Activated CD4-positive, alpha-beta T cell treated with anti-CD3 and anti-CD28 coated beads, Interleukin-2, amount 10 ng/mL, durations not matched to agents 24 days and 14 days (primary cell): ENCODE data around the gene RHEB. TPM values are rescaled to one million over a fixed set of nuclear protein-coding genes. Genes with fewer than 3 reads are reported as not detected.

Experiments
- DNase-seq: peaks from one replicate; pipeline ENCODE4 v3.0.0; 2022
- H3K27ac Mint-ChIP-seq: one replicate; pipeline ENCODE4 v1.8.0; 2022; ENCODE audit warnings: mild to moderate bottlenecking, mixed read lengths
- H3K27me3 Mint-ChIP-seq: one replicate; pipeline ENCODE4 v1.8.0; 2022; ENCODE audit warnings: mixed read lengths
- H3K36me3 Mint-ChIP-seq: one replicate; pipeline ENCODE4 v1.8.0; 2022; ENCODE audit warnings: low read depth, mild to moderate bottlenecking, mixed read lengths
- H3K4me1 Mint-ChIP-seq: one replicate; pipeline ENCODE4 v1.8.0; 2021; ENCODE audit warnings: mixed read lengths
- H3K4me3 Mint-ChIP-seq: one replicate; pipeline ENCODE4 v1.8.0; 2022; ENCODE audit warnings: mild to moderate bottlenecking, moderate library complexity, mixed read lengths
- H3K9me3 Mint-ChIP-seq: one replicate; pipeline ENCODE4 v1.8.0; 2021; ENCODE audit warnings: mixed read lengths
- intact Hi-C: fragments of 100-400 bp; cut with micrococcal nuclease; formaldehyde crosslinking; loops from one replicate; pipeline ENCODE4 v1.15.1; 2023
- total RNA-seq: library from RNA; stranded (reverse); gene quantifications from 2 replicates; pipeline ENCODE4 v1.2.3, GENCODE V29; 2022

The RHEB gene
- total RNA-seq, 1 donor from 2014 or later: 55.4 TPM

DNA sequence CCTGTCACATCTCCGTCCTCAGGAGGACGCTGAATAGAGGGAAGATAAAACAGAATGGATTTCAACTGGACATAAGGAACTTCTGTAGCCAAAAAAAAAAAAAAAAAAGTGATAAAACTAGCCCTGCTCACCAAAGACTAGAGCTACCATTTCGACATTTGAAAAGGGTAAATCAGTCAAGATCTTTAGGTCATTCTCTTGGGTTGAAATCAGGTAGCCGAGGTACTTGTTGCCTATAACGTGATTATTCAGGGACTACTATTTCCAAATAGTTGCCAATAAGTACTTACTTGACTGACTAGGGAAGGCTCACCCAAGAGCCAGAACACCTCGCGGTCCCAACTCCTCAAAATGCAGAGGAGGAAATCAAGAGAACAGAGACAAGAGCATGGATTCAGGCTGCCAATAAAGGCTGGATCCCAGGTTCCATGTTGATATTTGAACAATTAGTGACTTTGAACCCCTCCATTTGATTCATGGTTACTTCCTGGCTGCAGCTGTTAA lies 2.0 kb downstream of the RHEB start:
- Mint-ChIP-seq H3K27ac (peak overlapping the region; percentile 91), H3K27me3 (peaks cover 2% of the 10 kb centered on the region), H3K9me3 (no peaks in the 10 kb centered on the region), H3K4me3 (peak overlapping the region; percentile 97), H3K36me3 (peaks cover 29% of the 10 kb centered on the region), H3K4me1 (peaks cover 50% of the 10 kb centered on the region)
- intact Hi-C loops: loop anchor here (1.0 to 10.0 kb wide), 5 partner anchors 46 to 817 kb away; partner anchors contain the start of gene GALNT11
- DNase-seq: no peak

DNA sequence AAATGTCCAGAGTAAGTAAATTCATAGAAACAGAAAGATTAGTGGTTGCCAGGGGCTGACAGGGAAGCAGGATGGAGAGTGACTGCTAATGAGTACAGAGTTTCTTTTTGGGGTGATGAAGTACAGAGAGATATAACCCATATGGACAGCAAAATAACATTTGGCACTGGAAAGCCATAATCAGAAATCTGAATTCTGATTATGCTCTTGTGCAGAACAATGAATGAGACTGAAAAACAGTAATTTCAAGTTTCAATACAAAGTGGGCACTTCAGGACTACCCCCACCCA lies 4.5 kb downstream of the RHEB start:
- H3K27ac Mint-ChIP-seq: peak overlapping the region; percentile 16
- no peak for DNase-seq
- peaks cover 56% of the 10 kb centered on the region for H3K4me1 Mint-ChIP-seq
- peaks cover 31% of the 10 kb centered on the region for H3K36me3 Mint-ChIP-seq
- H3K9me3 Mint-ChIP-seq: no peaks in the 10 kb centered on the region
- no peak overlapping the region for H3K4me3 Mint-ChIP-seq
- intact Hi-C loops: loop anchor here (5.0 to 10.0 kb wide), 3 partner anchors 163 to 820 kb away; partner anchors contain the start of gene GALNT11
- peaks cover 2% of the 10 kb centered on the region for H3K27me3 Mint-ChIP-seq

DNA sequence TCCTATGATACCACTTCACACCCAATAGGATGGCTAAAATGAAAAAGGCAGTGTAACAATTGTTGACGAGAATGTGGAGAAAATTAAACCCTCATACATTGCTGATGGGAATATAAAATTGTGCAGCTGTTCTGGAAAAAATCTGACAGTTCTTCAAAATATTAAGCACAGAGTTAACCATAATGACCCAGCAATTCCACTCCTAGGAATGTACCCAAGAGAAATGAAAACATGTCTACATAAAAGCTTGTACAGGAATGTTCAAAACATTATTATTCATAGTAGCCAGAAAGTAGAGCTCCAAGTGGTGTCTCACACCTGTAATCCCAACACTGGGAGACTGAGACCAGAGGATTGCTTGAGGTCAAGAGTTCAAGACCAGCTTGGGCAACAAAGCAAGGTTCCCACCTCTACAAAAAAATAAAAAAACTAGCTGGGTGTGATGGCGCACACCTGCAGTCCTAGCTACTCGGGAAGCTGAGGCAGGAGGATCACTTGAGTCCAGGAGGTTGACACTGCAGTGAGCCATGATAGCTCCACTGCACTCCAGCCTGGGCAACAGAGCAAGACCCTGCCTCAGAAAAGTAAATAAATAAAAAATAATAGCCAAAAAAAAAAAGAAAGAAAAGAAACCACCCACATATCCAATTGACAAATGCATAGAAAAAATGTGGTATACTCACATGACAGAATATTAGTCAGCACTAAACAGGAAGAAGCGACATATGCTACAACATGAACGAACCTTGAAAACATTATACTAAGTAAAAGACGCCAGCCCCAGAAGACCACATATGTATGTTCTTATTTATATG lies 5.0 kb downstream of the RHEB start:
- Mint-ChIP-seq H3K9me3 (no peaks in the 10 kb centered on the region), H3K4me1 (peaks cover 57% of the 10 kb centered on the region)

DNA sequence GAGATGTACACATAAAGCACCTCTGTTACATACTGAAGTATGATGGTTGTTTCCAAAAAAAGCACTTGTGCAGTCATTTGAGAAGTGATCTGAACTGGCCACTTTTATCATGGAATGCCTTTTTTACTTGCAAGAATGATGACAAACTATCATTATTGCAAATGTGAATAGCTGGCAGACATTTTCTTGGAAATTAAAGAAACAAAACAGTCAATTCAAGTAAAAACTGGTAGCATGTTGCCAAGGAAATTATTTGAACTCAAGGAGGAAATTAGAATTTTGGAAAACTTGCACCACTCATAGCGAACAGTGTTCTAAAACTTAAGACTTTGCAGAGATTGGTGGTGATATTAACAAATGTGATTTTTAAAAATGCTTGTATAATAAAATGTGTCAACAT lies 6.6 kb downstream of the RHEB start:
- Mint-ChIP-seq H3K4me1 (peaks cover 57% of the 10 kb centered on the region), H3K36me3 (peaks cover 24% of the 10 kb centered on the region), H3K9me3 (no peaks in the 10 kb centered on the region), H3K4me3 (no peak overlapping the region), H3K27ac (no peak overlapping the region), H3K27me3 (no peaks in the 10 kb centered on the region)
- intact Hi-C loops: loop anchor here (10.0 kb wide), 2 partner anchors 512 to 822 kb away; partner anchors contain the start of gene GALNT11
- no peak for DNase-seq

More for the DNA sequence above, 5.0 kb downstream of the RHEB start:
- intact Hi-C loops: loop anchor here (5.0 to 10.0 kb wide), 3 partner anchors 162 to 820 kb away; partner anchors contain the start of gene GALNT11
- Mint-ChIP-seq H3K27me3 (peaks cover under 1% of the 10 kb centered on the region), H3K4me3 (no peak overlapping the region), H3K36me3 (peaks cover 30% of the 10 kb centered on the region), H3K27ac (peak overlapping the region; percentile 16)
- no peak for DNase-seq

DNA sequence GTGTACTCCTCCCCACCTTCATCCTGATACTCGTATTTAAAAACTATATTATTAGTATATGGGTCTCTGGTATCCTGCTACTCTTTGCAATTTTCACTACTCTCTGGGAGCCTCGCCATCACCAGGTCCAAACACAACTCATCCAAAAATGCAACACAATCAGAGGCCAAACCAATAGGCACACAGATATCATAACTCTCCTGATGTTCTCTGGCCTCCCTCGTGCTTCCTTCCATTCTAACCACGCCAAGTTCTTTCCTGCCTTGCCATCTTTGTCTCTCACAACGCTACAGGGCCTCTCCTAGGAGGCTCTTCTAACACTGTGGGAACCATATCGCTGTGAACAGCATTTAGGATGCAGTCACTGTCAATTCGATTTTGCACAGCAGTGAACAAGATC lies 7.3 kb downstream of the RHEB start:
- DNase-seq: no peak
- no peaks in the 10 kb centered on the region for H3K27me3 Mint-ChIP-seq
- peaks cover 52% of the 10 kb centered on the region for H3K4me1 Mint-ChIP-seq
- no peaks in the 10 kb centered on the region for H3K9me3 Mint-ChIP-seq
- no peak overlapping the region for H3K27ac Mint-ChIP-seq
- intact Hi-C loops: loop anchor here (10.0 kb wide), 2 partner anchors 512 to 822 kb away; partner anchors contain the start of gene GALNT11
- H3K36me3 Mint-ChIP-seq: peaks cover 16% of the 10 kb centered on the region
- H3K4me3 Mint-ChIP-seq: no peak overlapping the region

DNA sequence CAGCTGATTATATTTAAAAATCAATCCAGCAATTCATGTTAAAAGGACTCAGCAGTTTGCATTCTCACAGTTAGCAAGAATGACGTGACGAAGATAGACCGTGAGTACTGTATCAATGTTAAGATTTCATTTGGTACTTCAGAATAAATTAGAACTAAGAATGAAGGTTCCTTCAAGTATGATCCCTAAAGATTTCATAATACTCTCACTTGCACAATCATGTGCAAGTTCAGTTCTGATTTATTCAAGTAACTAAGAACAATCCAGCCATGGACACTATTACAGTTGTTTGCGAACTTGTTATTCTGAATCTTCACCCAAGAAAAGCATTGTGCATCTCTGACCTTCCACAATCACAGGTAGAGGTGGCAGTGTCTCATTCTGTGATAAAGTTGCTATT lies 7.7 kb downstream of the RHEB start:
- intact Hi-C loops: loop anchor here (10.0 kb wide), 2 partner anchors 513 to 823 kb away; partner anchors contain the start of gene GALNT11
- Mint-ChIP-seq H3K9me3 (no peaks in the 10 kb centered on the region), H3K36me3 (peaks cover 15% of the 10 kb centered on the region), H3K27ac (no peak overlapping the region), H3K4me3 (no peak overlapping the region), H3K27me3 (no peaks in the 10 kb centered on the region), H3K4me1 (peaks cover 53% of the 10 kb centered on the region)
- DNase-seq: no peak

DNA sequence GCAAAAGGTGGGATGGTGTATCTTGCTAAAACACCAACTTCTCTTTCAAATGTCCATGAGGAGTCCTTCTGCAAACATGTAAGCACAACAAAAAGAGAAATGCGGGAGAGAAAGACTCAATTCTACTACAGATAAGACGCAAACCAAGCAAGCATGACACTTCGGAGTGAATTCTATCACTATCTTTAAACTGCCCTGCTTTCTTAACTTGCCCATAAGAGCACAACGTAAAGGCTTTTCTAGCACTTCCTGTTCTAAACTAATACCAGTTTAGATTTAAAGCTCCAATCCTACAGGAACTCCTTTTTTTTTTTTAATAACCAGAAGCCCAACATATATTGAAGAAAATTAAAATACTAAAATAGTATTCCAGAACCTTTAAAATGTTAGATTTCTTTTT lies 8.4 kb downstream of the RHEB start:
- intact Hi-C loops: loop anchor here (10.0 kb wide), 2 partner anchors 514 to 824 kb away; partner anchors contain the start of gene GALNT11
- Mint-ChIP-seq H3K9me3 (no peaks in the 10 kb centered on the region), H3K36me3 (peaks cover 13% of the 10 kb centered on the region)

DNA sequence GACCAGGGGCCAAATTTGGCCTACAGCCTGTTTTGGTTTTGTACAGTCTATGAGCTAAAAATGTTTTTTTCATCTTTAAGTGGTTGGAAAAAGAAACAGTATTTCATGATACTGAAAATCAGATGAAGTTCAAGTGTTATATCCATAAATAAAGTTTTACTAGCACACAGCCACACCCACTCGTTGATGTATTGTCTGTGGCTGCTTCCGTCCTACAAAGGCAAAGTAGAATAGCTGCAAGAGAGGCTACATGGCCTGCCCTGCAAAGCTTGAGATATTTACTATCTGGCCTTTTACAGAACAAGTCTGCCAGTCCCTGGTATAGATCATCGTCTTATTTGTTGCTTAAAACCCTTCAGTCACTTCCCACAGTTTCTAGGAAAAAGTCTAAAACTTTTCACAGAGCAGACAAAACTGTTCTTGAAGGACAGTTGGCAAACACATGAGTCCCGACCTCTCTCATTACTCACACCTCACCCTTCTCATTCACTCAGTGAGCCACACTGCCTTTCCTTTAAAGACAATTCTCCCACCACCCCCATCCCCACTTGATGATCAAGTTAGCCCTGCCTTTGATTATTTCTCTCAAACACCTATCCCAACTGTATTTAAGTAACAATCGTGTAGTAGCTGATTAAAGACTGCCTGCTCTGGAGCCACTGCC lies 9.9 kb downstream of the RHEB start:
- Mint-ChIP-seq H3K36me3 (peaks cover 12% of the 10 kb centered on the region), H3K4me1 (peaks cover 43% of the 10 kb centered on the region), H3K27ac (no peak overlapping the region), H3K9me3 (no peaks in the 10 kb centered on the region), H3K4me3 (no peak overlapping the region), H3K27me3 (no peaks in the 10 kb centered on the region)
- intact Hi-C loops: loop anchor here (10.0 kb wide), 2 partner anchors 515 to 825 kb away; partner anchors contain the start of gene GALNT11
- DNase-seq: no peak

More for the DNA sequence above, 8.4 kb downstream of the RHEB start:
- H3K4me1 Mint-ChIP-seq: peaks cover 48% of the 10 kb centered on the region
- H3K27ac Mint-ChIP-seq: no peak overlapping the region
- no peaks in the 10 kb centered on the region for H3K27me3 Mint-ChIP-seq
- DNase-seq: no peak
- no peak overlapping the region for H3K4me3 Mint-ChIP-seq

DNA sequence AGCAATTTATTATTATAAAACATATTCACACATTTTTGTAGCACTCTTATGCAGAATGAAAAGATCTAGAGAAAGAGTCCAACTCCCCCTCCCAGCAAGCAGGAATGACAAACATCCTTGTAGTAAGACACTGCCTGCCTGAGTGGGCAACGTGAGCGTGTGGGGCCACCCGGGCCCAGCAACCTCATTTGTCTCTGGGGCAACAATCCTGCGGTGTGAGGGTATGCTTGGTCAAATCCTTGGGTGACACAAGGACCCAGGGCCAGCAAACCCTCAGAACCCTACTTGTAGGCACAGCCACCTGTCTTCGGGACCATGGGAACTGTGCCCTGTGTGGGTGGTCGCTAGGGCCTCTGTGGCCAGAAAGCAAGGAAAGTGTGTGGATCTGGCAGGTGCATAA lies 10.7 kb downstream of the RHEB start:
- peaks cover 37% of the 10 kb centered on the region for H3K4me1 Mint-ChIP-seq
- no peak overlapping the region for H3K4me3 Mint-ChIP-seq
- no peaks in the 10 kb centered on the region for H3K9me3 Mint-ChIP-seq
- H3K27ac Mint-ChIP-seq: no peak overlapping the region
- intact Hi-C loops: no loop called here
- DNase-seq: no peak
- no peaks in the 10 kb centered on the region for H3K27me3 Mint-ChIP-seq
- peaks cover 8% of the 10 kb centered on the region for H3K36me3 Mint-ChIP-seq

DNA sequence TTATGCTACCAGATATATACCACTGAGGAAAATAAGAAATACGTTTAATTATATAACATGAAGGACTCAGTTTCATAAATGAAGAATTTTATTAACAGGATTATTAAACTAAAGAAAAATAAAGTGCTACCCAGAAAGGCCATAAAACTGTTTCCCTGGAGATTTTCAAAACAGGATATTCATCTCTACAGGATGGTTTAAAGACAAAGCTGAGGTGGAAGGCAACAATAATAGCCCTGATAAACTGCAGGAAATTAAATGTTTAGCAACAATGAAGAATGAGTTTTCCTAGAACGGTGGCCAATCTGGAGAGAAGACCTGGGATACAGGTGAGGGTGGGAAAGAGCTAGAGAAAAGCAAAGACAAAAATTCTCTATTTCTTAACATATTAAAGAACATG lies 11.9 kb downstream of the RHEB start:
- no peak for DNase-seq
- peaks cover 29% of the 10 kb centered on the region for H3K4me1 Mint-ChIP-seq
- intact Hi-C loops: no loop called here
- no peaks in the 10 kb centered on the region for H3K27me3 Mint-ChIP-seq
- H3K4me3 Mint-ChIP-seq: no peak overlapping the region
- no peaks in the 10 kb centered on the region for H3K9me3 Mint-ChIP-seq
- no peak overlapping the region for H3K27ac Mint-ChIP-seq
- H3K36me3 Mint-ChIP-seq: peaks cover 3% of the 10 kb centered on the region

DNA sequence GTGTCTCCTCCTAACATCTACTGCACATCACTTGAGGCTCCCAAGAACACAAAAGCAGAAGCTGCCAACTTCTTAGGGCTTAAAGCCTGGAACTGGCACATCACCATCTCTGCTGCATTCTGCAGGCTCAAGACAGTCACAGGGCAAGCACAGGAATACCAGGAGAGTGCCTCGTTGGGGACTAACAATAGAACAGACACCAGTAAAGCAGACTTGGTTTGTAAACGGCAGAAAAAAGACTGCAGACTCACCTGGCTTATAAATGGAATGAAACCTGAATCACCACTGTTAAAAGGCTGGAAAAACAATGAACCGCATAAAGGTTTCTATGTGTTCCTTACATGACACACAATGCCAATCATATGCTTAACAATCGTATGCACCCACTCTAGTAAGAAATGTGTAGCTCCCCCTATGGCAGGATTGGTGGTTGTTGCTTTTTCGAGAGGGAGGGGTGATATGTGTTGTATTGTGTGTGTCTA lies 12.8 kb downstream of the RHEB start:
- no peaks in the 10 kb centered on the region for H3K9me3 Mint-ChIP-seq
- intact Hi-C loops: no loop called here
- peaks cover 26% of the 10 kb centered on the region for H3K4me1 Mint-ChIP-seq
- H3K4me3 Mint-ChIP-seq: no peak overlapping the region
- H3K36me3 Mint-ChIP-seq: peaks cover 3% of the 10 kb centered on the region
- H3K27ac Mint-ChIP-seq: no peak overlapping the region
- no peaks in the 10 kb centered on the region for H3K27me3 Mint-ChIP-seq
- no peak for DNase-seq

DNA sequence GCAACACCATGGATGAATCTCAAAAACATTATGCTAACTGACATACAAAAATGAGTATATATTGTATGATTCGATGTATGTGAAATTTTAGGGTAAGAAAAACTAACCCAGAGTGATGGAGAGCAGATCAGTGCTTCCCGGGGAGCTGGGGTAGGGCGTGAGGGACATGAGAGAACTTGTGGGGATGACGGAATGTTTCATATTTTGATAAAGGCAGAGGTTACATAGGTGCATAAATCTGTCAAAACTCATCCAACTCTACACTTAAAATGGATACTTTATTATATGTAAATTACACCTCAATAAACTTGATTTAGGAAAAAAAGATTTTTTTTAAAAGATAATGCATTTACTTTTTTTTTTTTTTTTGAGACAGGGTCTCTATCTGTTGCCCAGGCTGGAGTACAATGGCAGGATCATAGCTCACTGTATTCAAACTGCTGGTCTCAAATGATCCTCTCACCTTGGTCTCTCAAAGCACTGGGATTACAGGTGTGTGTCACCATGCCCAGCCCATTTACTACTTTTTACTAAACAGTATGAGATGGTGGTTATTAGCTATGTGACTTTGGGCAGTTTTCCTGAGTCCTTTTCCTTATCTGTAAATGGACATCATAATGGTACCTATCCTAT lies 13.7 kb downstream of the RHEB start:
- no peaks in the 10 kb centered on the region for H3K27me3 Mint-ChIP-seq
- no peak overlapping the region for H3K4me3 Mint-ChIP-seq
- peaks cover 1% of the 10 kb centered on the region for H3K36me3 Mint-ChIP-seq
- intact Hi-C loops: no loop called here
- H3K9me3 Mint-ChIP-seq: no peaks in the 10 kb centered on the region
- no peak overlapping the region for H3K27ac Mint-ChIP-seq
- DNase-seq: no peak
- H3K4me1 Mint-ChIP-seq: peaks cover 26% of the 10 kb centered on the region

DNA sequence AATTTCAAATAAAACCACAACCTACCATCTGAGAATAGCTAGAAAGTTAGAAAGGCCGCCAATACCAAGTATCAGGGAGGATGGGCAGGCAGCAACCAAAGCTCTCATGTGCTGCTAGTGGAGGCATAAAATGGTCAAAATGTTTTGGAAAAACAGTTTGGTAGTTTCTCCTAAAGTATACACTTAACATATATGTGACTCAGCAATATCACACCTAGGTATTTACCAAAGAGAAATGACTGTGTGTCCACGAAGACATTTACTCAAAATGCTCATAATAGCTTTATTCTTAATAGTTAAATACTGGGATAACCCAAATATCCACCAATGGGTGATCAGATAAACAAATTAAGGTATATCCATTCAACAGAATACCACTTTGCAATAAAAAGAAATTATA lies 14.3 kb downstream of the RHEB start:
- H3K4me3 Mint-ChIP-seq: no peak overlapping the region
- no peaks in the 10 kb centered on the region for H3K9me3 Mint-ChIP-seq
- peak overlapping the region; percentile 14 for H3K27ac Mint-ChIP-seq
- H3K4me1 Mint-ChIP-seq: peaks cover 27% of the 10 kb centered on the region
- H3K27me3 Mint-ChIP-seq: no peaks in the 10 kb centered on the region
- peaks cover 2% of the 10 kb centered on the region for H3K36me3 Mint-ChIP-seq
- intact Hi-C loops: no loop called here
- DNase-seq: no peak
